Ovary (tissue), 9 donors: ENCODE results near the gene TMEM39B. TPM values are rescaled to one million over a fixed set of nuclear protein-coding genes. Genes with fewer than 3 reads are reported as not detected.
"Not testable (repeated sequence)": the region's sequence is repeated elsewhere in the genome, so short reads cannot be mapped to it uniquely, and the experiment has no call there.

Experiments
- DNase-seq, 5 donors: peaks; one replicate each; pipeline ENCODE4 v3.0.0-alpha.2; 2019 to 2020
- H3K27ac ChIP-seq, 2 donors: fragments of 200-600 bp; one replicate each; pipeline versions ENCODE4 v1.5.1 to v1.8.0; 2019 to 2022
- H3K27me3 ChIP-seq: fragments of 200-600 bp; one replicate; pipeline ENCODE4 v1.8.0; 2022
- H3K36me3 ChIP-seq: fragments of 200-600 bp; sonication (generic); one replicate; pipeline ENCODE4 v1.5.1; 2019
- H3K4me1 ChIP-seq: one replicate; pipeline ENCODE4 v1.8.1; 2013; ENCODE audit warnings: mild to moderate bottlenecking, moderate library complexity; ENCODE audit not compliant: insufficient read depth
- H3K4me3 ChIP-seq: fragments of 200-600 bp; sonication (generic); one replicate; pipeline ENCODE4 v1.5.1; 2017
- H3K9me3 ChIP-seq, 2 donors: fragments of 200-600 bp in 1 of 2; sonication (generic) in 1 of 2; one replicate each; pipeline versions ENCODE4 v1.5.1 to v1.8.1; 2013 to 2019; ENCODE audit warnings: mild to moderate bottlenecking in 1 of 2, moderate library complexity in 1 of 2
- CTCF ChIP-seq, 3 donors: fragments of 450-650 bp in 2 of 3; fragments of 200-600 bp in 1 of 3; IDR thresholded peaks; one replicate each; pipeline versions ENCODE4 v1.5.1 to v1.8.0; 2016 to 2022; ENCODE audit warnings: antibody characterized with exemption in 3 of 3, mild to moderate bottlenecking in 1 of 3
- EP300 ChIP-seq: sonication (generic); formaldehyde crosslinking; IDR thresholded peaks from one replicate; pipeline ENCODE4 v1.6.1; 2017; ENCODE audit warnings: antibody characterized with exemption
- POLR2A ChIP-seq: fragments of 450-650 bp; IDR thresholded peaks from one replicate; pipeline ENCODE4 v1.6.1; 2017; ENCODE audit warnings: antibody characterized with exemption, mild to moderate bottlenecking, moderate library complexity
- WGBS, 3 donors: extraction: QIAGEN DNeasy Blood & Tissue Kit in 1 of 3; methylation state at CpG; one replicate each; pipeline versions ENCODE4 v1.1.5 to v1.1.7; 2013 to 2017; 5-methylcytosine and 5-hydroxymethylcytosine counted together
- intact Hi-C, 4 donors: fragments of 100-400 bp; cut with DNase I; formaldehyde crosslinking; loops; one replicate each; pipeline versions ENCODE4 v1.11.0 to v1.15.1; 2022 to 2023
- polyA plus RNA-seq, 2 donors: library from polyadenylated mRNA; stranded (reverse); fragments of 200-250 nt in 1 of 2; fragments of 350-450 nt in 1 of 2; fragmentation: Illumina TruSeq in 1 of 2; extraction: RNeasy Lipid Tissue Mini Kit (QIAGEN cat#74804) in 1 of 2; gene quantifications; one replicate each; pipeline ENCODE4 v1.2.3, GENCODE V29; 2013 to 2014
- total RNA-seq, 7 donors: library from RNA; depleted of rRNA in 2 of 7; stranded (reverse); fragments of >200 nt in 2 of 7; fragmentation: NEBNext Ultra II Directional in 3 of 7; extraction: Animal tissue kit (Norgen Biotek cat#: 25700) in 3 of 7; gene quantifications; one replicate each; pipeline versions ENCODE4 v1.1.0 to v1.2.4, GENCODE V29; 2016 to 2023
- donor health status: DM: no; HTN: no; CAD: no; lungs with moderate emphysema.
- donor health status: DM: no; HTN: no; CAD: no.
- donor health status: Bipolar disorder and iron deficiency.
- donor health status: DM: yes; HTN: yes; CAD: no.
- donor health status: DM: no; HTN: no; CAD: no.
- donor health status: DM: yes; HTN: yes; CAD: no.

The TMEM39B gene
- total and polyA plus RNA-seq, 9 donors = 3.0 to 23.5 (median 15.2) TPM

GRCh38 chr1:32126770-32127169 lies 54.0 kb downstream of the TMEM39B start:
- 98 to 99% (median 99%) methylated on average over 3 of the region's 3 CpGs for WGBS, 3 donors
- no peak overlapping the region for H3K4me3 ChIP-seq
- H3K27me3 ChIP-seq = no peaks in the 10 kb centered on the region
- H3K4me1 ChIP-seq = peaks cover 5% of the 10 kb centered on the region
- no peaks in the 10 kb centered on the region for H3K9me3 ChIP-seq
- no peak for TF ChIP-seq EP300
- TF ChIP-seq POLR2A = no peak
- no peak for TF ChIP-seq CTCF (IDR thresholded peaks at IDR 0.05)
- no peaks in the 10 kb centered on the region for H3K36me3 ChIP-seq
- H3K27ac ChIP-seq = no peak overlapping the region
- no peak for DNase-seq
- intact Hi-C loops = no loop called here

GRCh38 chr1:32127409-32128198 lies 54.9 kb downstream of the TMEM39B start:
- 78 to 80% (median 78%) methylated on average over 4 of the region's 4 CpGs for WGBS, 3 donors
- H3K4me1 ChIP-seq = peaks cover 4% of the 10 kb centered on the region
- TF ChIP-seq EP300 = no peak
- TF ChIP-seq POLR2A = no peak
- no peak for TF ChIP-seq CTCF (IDR thresholded peaks at IDR 0.05)
- H3K27ac ChIP-seq = no peak overlapping the region
- H3K4me3 ChIP-seq = no peak overlapping the region
- H3K9me3 ChIP-seq = no peaks in the 10 kb centered on the region
- DNase-seq = no peak
- H3K36me3 ChIP-seq = no peaks in the 10 kb centered on the region
- no peaks in the 10 kb centered on the region for H3K27me3 ChIP-seq
- intact Hi-C loops = no loop called here

GRCh38 chr1:32128479-32128878 lies 55.7 kb downstream of the TMEM39B start:
- WGBS, 3 donors = 60 to 64% (median 64%) methylated on average over 1 of the region's 1 CpG
- DNase-seq = no peak
- Histone ChIP-seq H3K9me3 (no peaks in the 10 kb centered on the region), H3K27ac (no peak overlapping the region), H3K27me3 (no peaks in the 10 kb centered on the region), H3K4me3 (no peak overlapping the region), H3K4me1 (peaks cover 7% of the 10 kb centered on the region), H3K36me3 (no peaks in the 10 kb centered on the region)
- intact Hi-C loops = no loop called here
- TF ChIP-seq POLR2A (no peak), CTCF (IDR thresholded peaks at IDR 0.05) (no peak)

- TF ChIP-seq EP300 = no peak
- intact Hi-C loops = no loop called here
- DNase-seq = no peak
- H3K36me3 ChIP-seq = no peaks in the 10 kb centered on the region
- no peak overlapping the region for H3K27ac ChIP-seq
- peaks cover 10% of the 10 kb centered on the region for H3K4me1 ChIP-seq
- no peaks in the 10 kb centered on the region for H3K9me3 ChIP-seq
- H3K4me3 ChIP-seq = no peak overlapping the region
- 96 to 100% (median 100%) methylated on average over 1 of the region's 1 CpG for WGBS, 3 donors
- H3K27me3 ChIP-seq = no peaks in the 10 kb centered on the region
These were observed 56.2 kb downstream of the TMEM39B start for GRCh38 chr1:32128964-32129363.

- H3K4me3 ChIP-seq, H3K27me3 ChIP-seq, intact Hi-C loops, H3K4me1 ChIP-seq, H3K9me3 ChIP-seq, H3K27ac ChIP-seq, DNase-seq, H3K36me3 ChIP-seq: not testable (repeated sequence)
- 84 to 91% (median 85%) methylated on average over 9 of the region's 9 CpGs for WGBS, 3 donors
These were observed 61.2 kb downstream of the TMEM39B start for GRCh38 chr1:32133950-32134280.
